ENCODE measurements around the gene BPGM. TPM values are rescaled to one million over a fixed set of nuclear protein-coding genes. Genes with fewer than 3 reads are reported as not detected.
"Not testable (repeated sequence)": the region's sequence is repeated elsewhere in the genome, so short reads cannot be mapped to it uniquely, and the experiment has no call there.

Gene BPGM
- total RNA-seq, 3 donors from 2014 or later (not counting 1 experiment from before 2014, with no cell fraction given) = 30.0 to 39.1 (median 31.4) TPM

DNA sequence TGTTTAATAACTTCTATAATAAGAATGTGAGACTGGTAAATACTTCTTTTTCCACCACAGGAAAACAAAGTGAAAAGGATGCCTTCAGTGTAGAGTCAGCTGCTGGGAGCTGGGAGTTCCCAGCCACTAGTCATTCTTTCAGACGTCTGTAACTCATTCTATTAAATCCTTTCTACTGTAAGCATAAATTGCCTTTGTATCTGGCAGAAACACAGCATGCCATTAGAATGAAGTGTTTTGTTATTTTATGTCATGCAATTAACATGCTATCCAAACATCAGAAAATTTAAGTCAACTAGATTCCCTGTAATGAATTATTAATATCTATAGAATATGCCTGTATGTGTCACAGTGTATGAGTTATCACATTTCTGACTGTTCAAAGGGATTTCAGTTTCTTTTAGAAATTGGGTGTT is 14.3 kb downstream of the BPGM start:
- intact Hi-C loops (cut with micrococcal nuclease) = no loop called here
- H3K36me3 ChIP-seq (ENCODE audit: control insufficient read depth, insufficient read depth, low read length) = peaks cover 16% of the 10 kb centered on the region
- H3K4me1 Mint-ChIP-seq = peaks cover 61 to 72% of the 10 kb centered on the region in 2 donors
- no peak for DNase-seq
- H3K4me1 ChIP-seq (ENCODE audit: control insufficient read depth, insufficient read depth, low read length) = no peaks in the 10 kb centered on the region
- H3K27ac ChIP-seq (ENCODE audit: low read length) = no peak overlapping the region
- TF ChIP-seq, protein P1, sequence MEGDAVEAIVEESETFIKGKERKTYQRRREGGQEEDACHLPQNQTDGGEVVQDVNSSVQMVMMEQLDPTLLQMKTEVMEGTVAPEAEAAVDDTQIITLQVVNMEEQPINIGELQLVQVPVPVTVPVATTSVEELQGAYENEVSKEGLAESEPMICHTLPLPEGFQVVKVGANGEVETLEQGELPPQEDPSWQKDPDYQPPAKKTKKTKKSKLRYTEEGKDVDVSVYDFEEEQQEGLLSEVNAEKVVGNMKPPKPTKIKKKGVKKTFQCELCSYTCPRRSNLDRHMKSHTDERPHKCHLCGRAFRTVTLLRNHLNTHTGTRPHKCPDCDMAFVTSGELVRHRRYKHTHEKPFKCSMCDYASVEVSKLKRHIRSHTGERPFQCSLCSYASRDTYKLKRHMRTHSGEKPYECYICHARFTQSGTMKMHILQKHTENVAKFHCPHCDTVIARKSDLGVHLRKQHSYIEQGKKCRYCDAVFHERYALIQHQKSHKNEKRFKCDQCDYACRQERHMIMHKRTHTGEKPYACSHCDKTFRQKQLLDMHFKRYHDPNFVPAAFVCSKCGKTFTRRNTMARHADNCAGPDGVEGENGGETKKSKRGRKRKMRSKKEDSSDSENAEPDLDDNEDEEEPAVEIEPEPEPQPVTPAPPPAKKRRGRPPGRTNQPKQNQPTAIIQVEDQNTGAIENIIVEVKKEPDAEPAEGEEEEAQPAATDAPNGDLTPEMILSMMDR (IDR thresholded peaks at IDR 0.05) = no peak
- H3K27me3 Mint-ChIP-seq (ENCODE audit: low read depth in 2 of 2) = no peaks in the 10 kb centered on the region
- ATAC-seq = no peak
- H3K27ac Mint-ChIP-seq = no peak overlapping the region
- H3K4me3 Mint-ChIP-seq = no peak overlapping the region
- H3K9me3 ChIP-seq (ENCODE audit: control insufficient read depth, insufficient read depth, low read length) = no peaks in the 10 kb centered on the region
- H3K36me3 Mint-ChIP-seq = peaks cover 17% of the 10 kb centered on the region
- H3K27me3 ChIP-seq (ENCODE audit: control insufficient read depth, insufficient read depth, low read length) = no peaks in the 10 kb centered on the region
- peaks cover 0 to 5% of the 10 kb centered on the region in 2 donors for H3K9me3 Mint-ChIP-seq
- no CpG with 5 or more reads among the region's 1 CpG for WGBS (ENCODE audit: insufficient coverage)
- no peak overlapping the region for H3K4me3 ChIP-seq (ENCODE audit: low read length)

DNA sequence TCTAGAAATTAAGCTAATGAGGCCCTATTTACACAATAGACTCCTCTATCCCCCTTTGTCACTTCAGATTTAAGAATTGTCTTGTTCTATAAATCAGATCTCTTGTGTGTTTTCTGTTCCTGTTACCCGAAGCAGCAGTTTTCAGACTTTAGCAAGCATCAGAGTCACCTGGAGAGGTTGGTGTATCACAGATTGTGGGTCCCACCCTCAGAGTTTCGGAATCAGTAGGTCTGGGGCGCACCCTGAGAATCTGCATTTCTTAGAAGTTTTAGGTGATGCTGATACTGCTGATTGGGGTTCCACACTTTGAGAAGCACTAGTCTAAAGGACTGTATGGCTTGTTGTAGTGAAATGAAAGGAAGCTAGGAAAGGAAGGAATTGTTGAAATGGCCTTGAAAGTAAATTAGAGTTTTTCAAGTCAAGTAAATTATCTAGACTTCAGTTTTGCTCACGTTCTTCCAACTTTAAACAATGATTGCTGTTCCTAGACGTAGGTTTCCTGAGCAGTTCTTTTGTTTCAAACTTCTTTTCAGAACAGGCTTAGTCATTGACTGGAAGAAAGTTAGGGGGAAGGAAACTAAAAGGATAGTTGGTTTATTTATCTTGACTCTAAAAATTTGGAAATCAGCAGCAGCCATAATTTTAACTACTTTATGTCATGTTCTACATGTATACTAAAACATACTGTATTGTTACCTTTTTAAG is 15.7 kb downstream of the BPGM start:
- peaks cover 17% of the 10 kb centered on the region for H3K36me3 Mint-ChIP-seq
- DNase-seq (no peak), ATAC-seq (no peak)
- TF ChIP-seq, protein P1 (IDR thresholded peaks at IDR 0.05) = no peak
- H3K27ac Mint-ChIP-seq = peak overlapping the region in 1 of 2 donors; percentile 51
- H3K4me3 Mint-ChIP-seq = no peak overlapping the region
- Histone ChIP-seq H3K36me3 (ENCODE audit: control insufficient read depth, insufficient read depth, low read length) (peaks cover 16% of the 10 kb centered on the region), H3K27ac (ENCODE audit: low read length) (no peak overlapping the region), H3K27me3 (ENCODE audit: control insufficient read depth, insufficient read depth, low read length) (no peaks in the 10 kb centered on the region), H3K4me3 (ENCODE audit: low read length) (no peak overlapping the region), H3K9me3 (ENCODE audit: control insufficient read depth, insufficient read depth, low read length) (no peaks in the 10 kb centered on the region), H3K4me1 (ENCODE audit: control insufficient read depth, insufficient read depth, low read length) (no peaks in the 10 kb centered on the region)
- peaks cover 51 to 58% of the 10 kb centered on the region in 2 donors for H3K4me1 Mint-ChIP-seq
- H3K27me3 Mint-ChIP-seq (ENCODE audit: low read depth in 2 of 2) = no peaks in the 10 kb centered on the region
- intact Hi-C loops (cut with micrococcal nuclease) = no loop called here
- H3K9me3 Mint-ChIP-seq = peaks cover 0 to 5% of the 10 kb centered on the region in 2 donors
- WGBS (ENCODE audit: insufficient coverage) = 85% methylated on average over 5 of the region's 5 CpGs

DNA sequence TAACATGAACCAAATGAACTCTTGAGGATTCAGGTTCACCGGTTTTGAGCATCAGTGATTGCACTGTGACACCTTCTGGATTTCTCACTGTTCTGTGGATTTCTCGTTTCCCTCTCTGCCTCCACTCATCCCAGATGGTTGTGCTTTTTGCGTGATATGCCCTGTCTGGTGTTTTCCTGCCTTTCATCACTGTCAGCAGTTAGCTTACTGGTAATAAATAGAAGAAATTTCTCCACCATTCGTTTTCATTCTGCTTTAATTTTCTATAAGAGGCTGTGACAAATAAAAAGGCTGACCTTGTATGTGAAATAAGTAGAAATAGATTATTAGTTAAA is 16.2 kb downstream of the BPGM start:
- Histone ChIP-seq H3K4me3 (ENCODE audit: low read length) (no peak overlapping the region), H3K27me3 (ENCODE audit: control insufficient read depth, insufficient read depth, low read length) (no peaks in the 10 kb centered on the region), H3K27ac (ENCODE audit: low read length) (no peak overlapping the region), H3K4me1 (ENCODE audit: control insufficient read depth, insufficient read depth, low read length) (no peaks in the 10 kb centered on the region), H3K9me3 (ENCODE audit: control insufficient read depth, insufficient read depth, low read length) (no peaks in the 10 kb centered on the region), H3K36me3 (ENCODE audit: control insufficient read depth, insufficient read depth, low read length) (peaks cover 16% of the 10 kb centered on the region)
- intact Hi-C loops (cut with micrococcal nuclease) = no loop called here
- 90% methylated on average over 3 of the region's 4 CpGs for WGBS (ENCODE audit: insufficient coverage)
- ATAC-seq (no peak), DNase-seq (no peak)
- Mint-ChIP-seq H3K27ac (peak overlapping the region in 1 of 2 donors; percentile 51), H3K4me1 (peaks cover 50 to 54% of the 10 kb centered on the region in 2 donors), H3K4me3 (no peak overlapping the region), H3K27me3 (ENCODE audit: low read depth in 2 of 2) (no peaks in the 10 kb centered on the region), H3K9me3 (peaks cover 0 to 5% of the 10 kb centered on the region in 2 donors), H3K36me3 (peaks cover 17% of the 10 kb centered on the region)
- TF ChIP-seq, protein P1 (IDR thresholded peaks at IDR 0.05) = no peak

DNA sequence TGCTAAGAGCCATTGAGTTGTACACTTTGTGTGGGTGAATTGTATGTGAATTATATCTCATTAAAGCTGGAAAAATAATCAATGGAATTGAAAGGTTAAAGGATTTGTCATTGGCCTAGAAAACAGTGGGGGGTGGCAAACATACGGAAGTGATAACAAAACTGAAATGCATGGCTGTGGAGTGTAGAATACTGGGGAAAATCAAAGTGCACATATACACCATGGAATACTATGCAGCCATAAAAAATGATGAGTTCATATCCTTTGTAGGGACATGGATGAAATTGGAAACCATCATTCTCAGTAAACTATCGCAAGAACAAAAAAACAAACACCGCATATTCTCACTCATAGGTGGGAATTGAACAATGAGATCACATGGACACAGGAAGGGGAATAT is 18.4 kb downstream of the BPGM start:
- intact Hi-C loops (cut with micrococcal nuclease) = loop anchor here (5.0 kb wide), 1 partner anchor 33 kb away; no protein-coding TSS in a partner anchor
- H3K4me1 Mint-ChIP-seq = peaks cover 59 to 60% of the 10 kb centered on the region in 2 donors
- not testable (repeated sequence) for H3K27me3 ChIP-seq (ENCODE audit: control insufficient read depth, insufficient read depth, low read length); H3K4me3 ChIP-seq (ENCODE audit: low read length); ATAC-seq; H3K4me1 ChIP-seq (ENCODE audit: control insufficient read depth, insufficient read depth, low read length); DNase-seq; H3K9me3 Mint-ChIP-seq; H3K4me3 Mint-ChIP-seq; H3K27ac Mint-ChIP-seq; H3K9me3 ChIP-seq (ENCODE audit: control insufficient read depth, insufficient read depth, low read length); H3K27me3 Mint-ChIP-seq (ENCODE audit: low read depth in 2 of 2); H3K27ac ChIP-seq (ENCODE audit: low read length)
- peaks cover 17% of the 10 kb centered on the region for H3K36me3 Mint-ChIP-seq
- H3K36me3 ChIP-seq (ENCODE audit: control insufficient read depth, insufficient read depth, low read length) = peaks cover 16% of the 10 kb centered on the region
- 71% methylated on average over 1 of the region's 3 CpGs for WGBS (ENCODE audit: insufficient coverage)

Measured in natural killer cell (primary cell).